ENCODE measurements around the gene SCN3B.

Gene SCN3B

DNA sequence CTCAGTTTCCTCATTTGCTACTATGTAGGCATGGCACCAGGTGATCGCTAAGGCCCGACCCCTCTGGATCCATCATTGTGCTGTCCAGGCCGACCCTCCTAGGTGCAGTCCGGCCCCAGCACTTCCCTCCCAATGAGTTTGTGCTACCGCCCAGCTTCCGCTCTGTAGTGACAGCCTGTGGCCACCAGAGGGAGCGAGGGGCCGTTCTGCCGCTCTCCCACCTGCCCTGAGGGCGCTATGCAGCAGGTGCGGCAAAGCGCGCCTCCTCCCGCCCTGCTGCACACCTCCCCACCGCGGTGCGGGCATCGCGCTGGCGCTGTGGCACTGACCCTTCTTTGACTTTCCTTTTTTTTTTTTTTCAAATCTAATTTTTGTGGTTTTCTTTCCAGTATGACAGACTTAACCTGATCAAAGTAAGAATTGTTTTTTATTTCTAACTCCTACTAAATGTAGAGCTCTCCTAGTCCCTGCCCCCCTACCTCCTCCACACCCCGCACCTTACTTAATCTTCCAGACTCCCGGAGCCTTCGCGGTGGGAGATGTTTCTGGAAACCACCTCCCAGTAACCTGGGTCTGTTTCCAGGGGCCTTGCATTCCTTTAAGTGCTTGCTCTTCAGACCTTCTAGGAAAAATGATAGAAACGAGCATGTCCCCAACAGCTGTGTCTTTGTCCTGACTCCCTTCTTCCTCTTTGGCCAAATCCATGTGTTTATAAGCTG, 73.7 kb downstream of the SCN3B start:
- no peak for DNase-seq (ENCODE audit: low read depth, low spot score)

DNA sequence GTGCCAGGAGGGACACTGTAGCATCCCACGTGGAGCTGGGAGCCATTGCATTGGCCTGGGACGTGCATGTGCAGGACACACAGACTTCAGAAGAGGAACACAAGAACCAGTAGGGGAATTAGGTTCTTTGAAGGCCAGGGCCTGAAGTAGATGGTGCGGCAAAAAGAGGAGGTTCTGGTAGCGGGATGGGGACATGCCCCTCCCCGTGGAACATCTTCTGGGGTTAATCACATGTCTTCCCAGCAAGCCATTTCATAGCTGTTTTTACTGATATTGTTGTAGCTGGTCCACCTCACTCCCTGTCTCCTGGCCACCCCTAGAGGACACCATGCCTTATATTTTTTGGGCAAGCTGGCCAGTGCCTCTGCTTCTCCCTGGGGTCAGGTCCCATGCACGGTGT, 74.3 kb downstream of the SCN3B start:
- H3K27ac ChIP-seq = no peak overlapping the region
- DNase-seq (ENCODE audit: low read depth, low spot score) = no peak

More for the DNA sequence above, 73.7 kb downstream of the SCN3B start:
- H3K27ac ChIP-seq = no peak overlapping the region

DNA sequence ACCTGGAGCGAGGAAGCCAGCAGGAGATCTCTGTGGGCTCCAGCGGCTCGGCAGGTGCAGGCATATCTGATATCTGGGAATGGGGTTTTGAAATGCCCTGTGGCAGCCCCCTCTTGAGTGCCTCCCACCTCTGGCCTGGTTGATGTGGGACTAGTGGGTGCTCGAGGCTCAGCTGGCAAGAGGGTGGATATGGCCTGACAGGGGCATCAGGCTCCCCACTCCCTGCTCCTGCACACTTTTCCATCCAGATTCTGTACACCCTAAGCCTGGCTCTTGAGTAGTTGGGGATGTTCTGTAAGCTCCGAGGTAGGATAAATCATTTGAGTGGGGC, 75.0 kb downstream of the SCN3B start:
- no peak for DNase-seq (ENCODE audit: low read depth, low spot score)
- H3K27ac ChIP-seq = no peak overlapping the region

Measured in epithelial cell of prostate (primary cell).